GM21723 (cell line): Measurements from ENCODE around the gene CSNK1G2.

Experiments
- ATAC-seq: cut with Tn5 transposase; IDR thresholded peaks from one replicate; pipeline ENCODE4 v1.9.1; 2021; ENCODE audit warnings: mild to moderate bottlenecking, moderate library complexity; ENCODE audit not compliant: unreplicated experiment

CSNK1G2 gene

GRCh38 chr19:1941146-1942077 lies at the start of gene CSNK1G2:
Gene CSNK1G2, plus strand, starts transcription at chr19:1941172. Its CDS starts 28,601 bp downstream, at chr19:1969773.
- ATAC-seq, result peak; percentile 53

GRCh38 chr19:1893791-1894190 lies 47.2 kb upstream of the CSNK1G2 start:
- no peak for ATAC-seq

- no peak for ATAC-seq
Measured at GRCh38 chr19:1896508-1896907, 44.5 kb upstream of the CSNK1G2 start.

- no peak for ATAC-seq
Measured at GRCh38 chr19:1901940-1902404, 39.0 kb upstream of the CSNK1G2 start.

GRCh38 chr19:1902923-1903322 lies 38.0 kb upstream of the CSNK1G2 start:
- ATAC-seq, result no peak

GRCh38 chr19:1904860-1905109 lies 36.2 kb upstream of the CSNK1G2 start:
- no peak for ATAC-seq

GRCh38 chr19:1905110-1905862 lies 35.7 kb upstream of the CSNK1G2 start, which contains the start of the genes ADAT3 and SCAMP4:
Gene ADAT3, plus strand, starts transcription at chr19:1905399. Its CDS starts 6,649 bp downstream, at chr19:1912048.
Gene SCAMP4, plus strand, starts transcription at chr19:1905399. Its CDS starts 9,621 bp downstream, at chr19:1915020.
- ATAC-seq, result peak; percentile 73

- no peak for ATAC-seq
Measured at GRCh38 chr19:1905863-1906375, 35.1 kb upstream of the CSNK1G2 start.

GRCh38 chr19:1906985-1907562 lies 33.9 kb upstream of the CSNK1G2 start:
- no peak for ATAC-seq

- ATAC-seq, result no peak
Measured at GRCh38 chr19:1907563-1908363, 33.2 kb upstream of the CSNK1G2 start.

GRCh38 chr19:1908364-1908678 lies 32.7 kb upstream of the CSNK1G2 start:
- no peak for ATAC-seq

- ATAC-seq, result no peak
Measured at GRCh38 chr19:1909761-1910080, 31.3 kb upstream of the CSNK1G2 start.

- no peak for ATAC-seq
Measured at GRCh38 chr19:1910177-1910576, 30.8 kb upstream of the CSNK1G2 start.

- ATAC-seq, result no peak
Measured at GRCh38 chr19:1911098-1911497, 29.9 kb upstream of the CSNK1G2 start.

- no peak for ATAC-seq
Measured at GRCh38 chr19:1911995-1912394, 29.0 kb upstream of the CSNK1G2 start.

GRCh38 chr19:1912760-1913505 lies 28.0 kb upstream of the CSNK1G2 start:
- no peak for ATAC-seq

GRCh38 chr19:1913781-1914577 lies 27.0 kb upstream of the CSNK1G2 start:
- ATAC-seq, result no peak

- ATAC-seq, result no peak
Measured at GRCh38 chr19:1914826-1915341, 26.1 kb upstream of the CSNK1G2 start.

GRCh38 chr19:1917146-1917545 lies 23.8 kb upstream of the CSNK1G2 start:
- no peak for ATAC-seq
